Keratinocyte (primary cell): ENCODE measurements around the gene MANBA.

Experiments
- CTCF ChIP-seq, 3 experiments: IDR thresholded peaks in 1 of 3; conservative IDR thresholded peaks in 1 of 3; optimal IDR thresholded peaks in 1 of 3; 2 replicates in 2 of 3; 3 replicates in 1 of 3; pipeline versions ENCODE3 to v1.5.1; 2011; ENCODE audit warnings: low read length in 3 of 3, mild to moderate bottlenecking in 3 of 3, moderate library complexity in 2 of 3, control low read depth in 1 of 3, inconsistent platforms in 1 of 3; ENCODE audit not compliant: insufficient read depth in 2 of 3; ENCODE audit errors: extremely low read depth in 1 of 3
- EZH2 ChIP-seq: IDR thresholded peaks from one replicate; pipeline ENCODE4 v1.6.1; 2012; ENCODE audit warnings: inconsistent platforms, mild to moderate bottlenecking, low read length, moderate library complexity

GRCh38 chr4:102733084-102733483 is 27.7 kb downstream of the MANBA start:
- TF ChIP-seq CTCF (optimal IDR thresholded peaks at IDR 0.05 in 1 of 3, IDR thresholded peaks at IDR 0.05 in 1 of 3, conservative IDR thresholded peaks at IDR 0.05 in 1 of 3; ENCODE audit: extremely low read depth in 1 of 3, insufficient read depth in 2 of 3, low read length in 3 of 3) (no peak), EZH2 (no peak)
